OCI-LY3 (cell line): ENCODE measurements around the gene TMEM135.
"Not testable (repeated sequence)": the region's sequence is repeated elsewhere in the genome, so short reads cannot be mapped to it uniquely, and the experiment has no call there.

Experiments used
- H2AFZ ChIP-seq: fragments of 200-600, 300-600 bp; shearing (Covaris generic); 2 replicates; pipeline ENCODE4 v1.6.0; 2014; ENCODE audit warnings: antibody characterized with exemption, low read depth, low read length
- H3K27ac ChIP-seq: fragments of 200-600, 300-600 bp; sonication (generic); 2 replicates; pipeline ENCODE4 v1.5.1; 2014; ENCODE audit warnings: mild to moderate bottlenecking, low read length, moderate library complexity, mixed read lengths
- H3K27me3 ChIP-seq: fragments of 200-600, 300-600 bp; sonication (generic); 2 replicates; pipeline ENCODE4 v1.6.1; 2014; ENCODE audit warnings: low read depth, low read length, mixed read lengths
- H3K36me3 ChIP-seq: fragments of 200-600, 300-600 bp; sonication (generic); replicated peaks from 2 replicates; pipeline ENCODE3; 2014; ENCODE audit warnings: low read depth, low read length, mixed read lengths
- H3K4me1 ChIP-seq: fragments of 300-600, 200-600 bp; sonication (generic); 2 replicates; pipeline ENCODE4 v1.6.1; 2014; ENCODE audit warnings: low read length, mixed read lengths
- H3K4me2 ChIP-seq: fragments of 200-600, 300-600 bp; sonication (generic); 2 replicates; pipeline ENCODE4 v1.6.1; 2014; ENCODE audit warnings: low read length, mixed read lengths
- H3K4me3 ChIP-seq: fragments of 300-600, 200-600 bp; sonication (generic); 2 replicates; pipeline ENCODE4 v1.5.1; 2014; ENCODE audit warnings: antibody characterized with exemption, mild to moderate bottlenecking, low read length, moderate library complexity
- H3K79me2 ChIP-seq: fragments of 300-600, 200-600 bp; shearing (Covaris generic); 2 replicates; pipeline ENCODE4 v1.6.1; 2014; ENCODE audit warnings: mild to moderate bottlenecking, low read length, mixed read lengths
- H3K9ac ChIP-seq: fragments of 300-600, 200-600 bp; shearing (Covaris generic); 2 replicates; pipeline ENCODE4 v1.6.0; 2014; ENCODE audit warnings: mild to moderate bottlenecking, low read length, moderate library complexity
- H3K9me3 ChIP-seq: fragments of 200-600, 300-600 bp; shearing (Covaris generic); 2 replicates; pipeline ENCODE4 v1.6.1; 2014; ENCODE audit warnings: low read length, mixed read lengths; ENCODE audit not compliant: insufficient read depth
- H4K20me1 ChIP-seq: fragments of 200-600, 300-600 bp; sonication (generic); 2 replicates; pipeline ENCODE4 v1.6.1; 2016; ENCODE audit warnings: low read length, mixed read lengths; ENCODE audit not compliant: insufficient read depth
- CTCF ChIP-seq: fragments of 200-600, 300-600 bp; sonication (generic); IDR thresholded peaks from 2 replicates; pipeline ENCODE4 v1.5.1; 2014; ENCODE audit warnings: antibody characterized with exemption, low read length, low read depth
- EZH2phosphoT487 ChIP-seq: fragments of 200-600 bp; shearing (Covaris generic); IDR thresholded peaks from 2 replicates; pipeline ENCODE4 v1.6.1; 2018; ENCODE audit warnings: antibody characterized with exemption, mixed run types, low read depth

Gene TMEM135

GRCh38 chr11:87266751-87267150 lies 229.0 kb downstream of the TMEM135 start:
- Histone ChIP-seq H3K4me3 (no peak overlapping the region), H3K4me2 (no peak overlapping the region), H3K36me3 (no peaks in the 10 kb centered on the region), H3K4me1 (no peaks in the 10 kb centered on the region), H2AFZ (no peak overlapping the region), H3K9ac (no peak overlapping the region), H3K27me3 (no peaks in the 10 kb centered on the region), H3K79me2 (no peaks in the 10 kb centered on the region), H3K9me3 (no peaks in the 10 kb centered on the region), H3K27ac (no peak overlapping the region), H4K20me1 (no peaks in the 10 kb centered on the region)
- TF ChIP-seq EZH2phosphoT487 (no peak), CTCF (no peak)

GRCh38 chr11:87271951-87272350 lies 234.2 kb downstream of the TMEM135 start:
- not testable (repeated sequence) for H3K36me3 ChIP-seq, H3K4me2 ChIP-seq, H3K79me2 ChIP-seq, H3K4me1 ChIP-seq, H3K9me3 ChIP-seq, H3K4me3 ChIP-seq, H3K27me3 ChIP-seq, H2AFZ ChIP-seq, H4K20me1 ChIP-seq, H3K9ac ChIP-seq, H3K27ac ChIP-seq

- H3K9me3 ChIP-seq = no peaks in the 10 kb centered on the region
- no peak overlapping the region for H3K4me3 ChIP-seq
- H3K9ac ChIP-seq = no peak overlapping the region
- no peaks in the 10 kb centered on the region for H3K36me3 ChIP-seq
- H3K4me2 ChIP-seq = no peak overlapping the region
- no peak overlapping the region for H3K27ac ChIP-seq
- no peaks in the 10 kb centered on the region for H3K27me3 ChIP-seq
- H3K79me2 ChIP-seq = no peaks in the 10 kb centered on the region
- peaks cover 10% of the 10 kb centered on the region for H3K4me1 ChIP-seq
- TF ChIP-seq CTCF (no peak), EZH2phosphoT487 (no peak)
- no peaks in the 10 kb centered on the region for H4K20me1 ChIP-seq
- no peak overlapping the region for H2AFZ ChIP-seq
Observed at GRCh38 chr11:87275176-87275575, 237.4 kb downstream of the TMEM135 start.

- Histone ChIP-seq H3K27ac (no peak overlapping the region), H4K20me1 (no peaks in the 10 kb centered on the region), H3K36me3 (no peaks in the 10 kb centered on the region), H3K4me2 (no peak overlapping the region), H2AFZ (no peak overlapping the region), H3K4me3 (no peak overlapping the region), H3K4me1 (peaks cover 22% of the 10 kb centered on the region), H3K9ac (no peak overlapping the region), H3K27me3 (no peaks in the 10 kb centered on the region), H3K9me3 (no peaks in the 10 kb centered on the region), H3K79me2 (no peaks in the 10 kb centered on the region)
- TF ChIP-seq EZH2phosphoT487 = no peak
- no peak for TF ChIP-seq CTCF
Observed at GRCh38 chr11:87280143-87280542, 242.4 kb downstream of the TMEM135 start.

GRCh38 chr11:87281496-87281895 lies 243.8 kb downstream of the TMEM135 start:
- Histone ChIP-seq H4K20me1 (no peaks in the 10 kb centered on the region), H3K4me1 (peaks cover 22% of the 10 kb centered on the region), H3K9ac (no peak overlapping the region), H3K79me2 (no peaks in the 10 kb centered on the region), H3K27ac (no peak overlapping the region), H3K27me3 (no peaks in the 10 kb centered on the region), H3K9me3 (no peaks in the 10 kb centered on the region), H3K4me2 (no peak overlapping the region), H3K4me3 (no peak overlapping the region), H2AFZ (no peak overlapping the region), H3K36me3 (no peaks in the 10 kb centered on the region)
- peak; percentile 56 for TF ChIP-seq CTCF
- TF ChIP-seq EZH2phosphoT487 = no peak
